HepG2 (cell line): ENCODE data around the gene SKIL. TPM values are rescaled to one million over a fixed set of nuclear protein-coding genes. Genes with fewer than 3 reads are reported as not detected.

ENCODE experiments used
- ATAC-seq: fragments of 200-7000 bp; cut with Tn5 transposase; 3 replicates; pipeline ENCODE4 v1.9.1; 2020; ENCODE audit warnings: mild to moderate bottlenecking, moderate library complexity
- BruUV-seq: library from RNA; stranded (reverse); fragments of 400-500 nt; replicated peaks from 2 replicates; lab custom pipeline; 2021; lab: Mats Ljungman, UMichigan
- CTCF ChIA-PET: fragments of 300-600 bp; formaldehyde crosslinking; extraction: SDS; loops from one replicate; lab custom pipeline; 2021; ENCODE audit warnings: low total read pairs, inconsistent platforms, low intra/inter-chr PET ratio; lab: Yijun Ruan, JAX
- POLR2A ChIA-PET: fragments of 350-600 bp; sonication (Branson Sonifier 250); formaldehyde crosslinking; loops from one replicate; lab custom pipeline; 2020; ENCODE audit warnings: antibody characterized with exemption, inconsistent platforms; lab: Yijun Ruan, JAX
- DNase-seq: peaks from one replicate; pipeline ENCODE4 v3.0.0-alpha.2; 2015; ENCODE audit warnings: low spot score
- FAIRE-seq: peaks from 3 replicates; lab custom pipeline; 2011; peaks lifted over from hg19 to GRCh38; lab: Jason Lieb, UNC
- H2AFZ ChIP-seq: one replicate; pipeline ENCODE4 v1.6.1; 2011; ENCODE audit warnings: low read length, inconsistent platforms
- H3K27ac ChIP-seq: fragments of 300-600 bp; 3 replicates; pipeline ENCODE4 v1.8.0; 2011; ENCODE audit warnings: mixed run types, mild to moderate bottlenecking, mixed read lengths, low read length, inconsistent platforms; ENCODE audit not compliant: insufficient read depth; ENCODE audit errors: extremely low read length
- H3K27me3 ChIP-seq, 2 experiments: fragments of 200-600 bp in 1 of 2; 2 replicates in 1 of 2; 3 replicates in 1 of 2; pipeline versions ENCODE4 v1.6.0 to v1.8.0; 2011; ENCODE audit warnings: low read length in 2 of 2, mild to moderate bottlenecking in 2 of 2, moderate library complexity in 2 of 2, inconsistent platforms in 1 of 2; ENCODE audit not compliant: insufficient read depth in 2 of 2, control insufficient read depth in 1 of 2
- H3K36me3 ChIP-seq, 2 experiments: fragments of 200-600 bp in 1 of 2; replicated peaks in 1 of 2; 2 replicates in 1 of 2; 3 replicates in 1 of 2; pipeline versions ENCODE4 v1.5.1 to v1.8.0; 2011; ENCODE audit warnings: low read length in 2 of 2, inconsistent platforms in 1 of 2; ENCODE audit not compliant: insufficient read depth in 2 of 2, control insufficient read depth in 1 of 2
- H3K4me1 ChIP-seq: 2 replicates; pipeline ENCODE4 v1.5.1; 2012; ENCODE audit warnings: low read length, inconsistent platforms; ENCODE audit not compliant: insufficient read depth
- H3K4me2 ChIP-seq: 2 replicates; pipeline ENCODE4 v1.6.0; 2011; ENCODE audit warnings: low read depth, low read length, inconsistent platforms
- H3K4me3 ChIP-seq, 3 experiments: fragments of 200-600 bp in 1 of 3; sonication (generic), shearing (Covaris generic) in 1 of 3; replicated peaks in 1 of 3; 2 replicates each; pipeline ENCODE4 v1.5.1; 2011 to 2016; ENCODE audit warnings: low read length in 3 of 3, inconsistent platforms in 2 of 3, low read depth in 2 of 3, mild to moderate bottlenecking in 2 of 3, control low read depth in 1 of 3, mixed read lengths in 1 of 3; ENCODE audit not compliant: insufficient read depth in 1 of 3
- H3K79me2 ChIP-seq: one replicate; pipeline ENCODE4 v1.6.1; 2011; ENCODE audit warnings: low read length, inconsistent platforms; ENCODE audit not compliant: insufficient read depth
- H3K9ac ChIP-seq: 2 replicates; pipeline ENCODE4 v1.6.0; 2011; ENCODE audit warnings: mild to moderate bottlenecking, low read depth, low read length, inconsistent platforms; ENCODE audit not compliant: insufficient read depth
- H3K9me3 ChIP-seq: 2 replicates; pipeline ENCODE4 v1.5.1; 2012; ENCODE audit warnings: mild to moderate bottlenecking, low read length
- H4K20me1 ChIP-seq: 2 replicates; pipeline ENCODE4 v1.6.0; 2011; ENCODE audit warnings: inconsistent platforms, mild to moderate bottlenecking, low read length, moderate library complexity; ENCODE audit not compliant: insufficient read depth
- AHR ChIP-seq: IDR thresholded peaks from 2 replicates; pipeline ENCODE4 v1.6.1; 2018; ENCODE audit warnings: missing genetic modification reagents, missing compliant biosample characterization
- BATF2 ChIP-seq: sonication (generic); formaldehyde crosslinking; IDR thresholded peaks from 2 replicates; pipeline ENCODE4 v1.8.0; 2022; ENCODE audit warnings: mild to moderate bottlenecking, missing genetic modification reagents, moderate library complexity
- EZH2 ChIP-seq: conservative IDR thresholded peaks from 2 replicates; pipeline ENCODE4 v1.6.1; 2012; ENCODE audit warnings: mild to moderate bottlenecking, low read depth, low read length, moderate library complexity
- FOXC1 ChIP-seq: sonication (generic); formaldehyde crosslinking; IDR thresholded peaks from 2 replicates; pipeline ENCODE4 v1.8.0; 2022; ENCODE audit warnings: mild to moderate bottlenecking, missing genetic modification reagents, borderline replicate concordance
- KDM6A ChIP-seq: IDR thresholded peaks from 2 replicates; pipeline ENCODE4 v1.6.1; 2016; ENCODE audit warnings: low read depth
- ZBTB39 ChIP-seq: sonication (generic); formaldehyde crosslinking; IDR thresholded peaks from 2 replicates; pipeline ENCODE4 v1.5.0; 2020; ENCODE audit warnings: missing genetic modification reagents
- ZFAT ChIP-seq: sonication (generic); formaldehyde crosslinking; conservative IDR thresholded peaks from 2 replicates; pipeline ENCODE4 v1.8.1; 2023; ENCODE audit warnings: missing genetic modification reagents, inconsistent platforms
- ZNF468 ChIP-seq: sonication (generic); formaldehyde crosslinking; IDR thresholded peaks from 2 replicates; pipeline ENCODE4 v1.8.0; 2022; ENCODE audit warnings: mild to moderate bottlenecking, moderate library complexity, missing genetic modification reagents
- ZNF562 ChIP-seq: sonication (generic); formaldehyde crosslinking; IDR thresholded peaks from 2 replicates; pipeline ENCODE4 v1.8.0; 2022; ENCODE audit warnings: missing genetic modification reagents, borderline replicate concordance
- ZNF605 ChIP-seq: sonication (generic); formaldehyde crosslinking; IDR thresholded peaks from 2 replicates; pipeline ENCODE4 v1.8.0; 2022; ENCODE audit warnings: mild to moderate bottlenecking, missing genetic modification reagents
- ZNF7 ChIP-seq: IDR thresholded peaks from 2 replicates; pipeline ENCODE4 v1.6.1; 2016; ENCODE audit warnings: missing biosample characterization, missing genetic modification reagents
- WGBS: methylation state at CpG from one replicate; pipeline ENCODE4 v1.1.6; 2017; ENCODE audit warnings: low lambda C conversion rate; 5-methylcytosine and 5-hydroxymethylcytosine counted together
- in situ Hi-C: cut with HindIII; loops from 2 replicates; pipeline ENCODE4 v1.10.0; 2017; ENCODE audit warnings: low pct_unique_long_range_greater_than_20kb; ENCODE audit not compliant: extremely low pct_ligation_motif_present
- intact Hi-C: fragments of 100-400 bp; cut with micrococcal nuclease; formaldehyde crosslinking; loops from one replicate; pipeline ENCODE4 v1.10.0; 2022; ENCODE audit not compliant: unreplicated experiment
- polyA plus RNA-seq, 8 experiments: library from polyadenylated mRNA; depleted of rRNA in 3 of 8; stranded (reverse) in 7 of 8; unstranded in 1 of 8; fragments of >200 nt; fragmentation: Illumina TruSeq in 4 of 8; extraction: Trizol in 4 of 8; gene quantifications; 2 replicates each; pipeline versions ENCODE4 v1.2.1 to v1.2.3, GENCODE V29; 2011 to 2016; ENCODE audit warnings: low read depth in 4 of 8, missing spikeins in 1 of 8, mixed read lengths in 1 of 8; ENCODE audit not compliant: insufficient read depth in 1 of 8
- total RNA-seq, 5 experiments: library from RNA; depleted of rRNA; stranded (reverse); fragments of >200 nt; fragmentation: Illumina TruSeq; extraction: Trizol; gene quantifications; 2 replicates each; pipeline ENCODE4 v1.2.3, GENCODE V29; 2016; ENCODE audit warnings: low read depth in 1 of 5

The SKIL gene
- total and polyA plus RNA-seq, 2 of the 13 experiments (the other 11 are each of a cell fraction or from before 2014, with no cell fraction given) = 5.2 to 20.7 TPM

- TF ChIP-seq ZBTB39 (CRISPR knock-in tag) (no peak), FOXC1 (no peak), ZFAT (CRISPR knock-in tag) (no peak), ZNF605 (CRISPR knock-in tag) (no peak), AHR (CRISPR knock-in tag) (no peak)
Measured at GRCh38 chr3:170317954-170318353, 39.6 kb upstream of the SKIL start (continued).

GRCh38 chr3:170320461-170321121, 36.9 kb upstream of the SKIL start:
- Histone ChIP-seq H3K36me3 (no peaks in the 10 kb centered on the region), H3K4me3 (no peak overlapping the region), H3K9me3 (no peaks in the 10 kb centered on the region), H3K4me1 (peaks cover 19% of the 10 kb centered on the region), H3K9ac (no peak overlapping the region)
- in situ Hi-C loops = loop anchor here (25.0 kb wide), 1 partner anchor 492 kb away; no protein-coding TSS in a partner anchor
- POLR2A ChIA-PET = no interaction called here
- TF ChIP-seq ZNF7 = no peak
- TF ChIP-seq BATF2 = no peak
- TF ChIP-seq KDM6A (CRISPR knock-in tag) = no peak
- no peak for TF ChIP-seq ZNF562
- no peak for TF ChIP-seq ZNF468
- TF ChIP-seq EZH2 = no peak
- TF ChIP-seq, all 625 proteins: peak for 0
- no peak overlapping the region for H3K4me2 ChIP-seq
- no peaks in the 10 kb centered on the region for H3K27me3 ChIP-seq
- no peak for FAIRE-seq
- H3K27ac ChIP-seq = no peak overlapping the region
- intact Hi-C loops = no loop called here
- no peak for ATAC-seq
- no peak overlapping the region for H2AFZ ChIP-seq
- H4K20me1 ChIP-seq = no peaks in the 10 kb centered on the region
- CTCF ChIA-PET = no interaction called here
- no TSS peak for BruUV-seq
- no peaks in the 10 kb centered on the region for H3K79me2 ChIP-seq
- no peak for DNase-seq
- WGBS = 71% methylated on average over 7 of the region's 7 CpGs
